H9 (cell line): ENCODE measurements around the gene SERPINE2. TPM values are rescaled to one million over a fixed set of nuclear protein-coding genes. Genes with fewer than 3 reads are reported as not detected.

Experiments used
- DNase-seq: peaks from one replicate; pipeline ENCODE4 v3.0.0-alpha.2; 2017
- H2AFZ ChIP-seq: one replicate; pipeline ENCODE4 v1.6.1; 2013; ENCODE audit warnings: mild to moderate bottlenecking, low read length, control low read depth, moderate library complexity
- H2AK5ac ChIP-seq: 2 replicates; pipeline ENCODE4 v1.6.1; 2013; ENCODE audit warnings: low read length, control low read depth, mixed read lengths; ENCODE audit not compliant: insufficient read length
- H2BK120ac ChIP-seq: one replicate; pipeline ENCODE4 v1.6.1; 2013; ENCODE audit warnings: low read depth, mild to moderate bottlenecking, low read length, control low read depth, inconsistent platforms; ENCODE audit not compliant: poor library complexity, severe bottlenecking
- H2BK12ac ChIP-seq: 2 replicates; pipeline ENCODE4 v1.6.1; 2013; ENCODE audit warnings: low read length, control low read depth, mixed read lengths, low read depth; ENCODE audit not compliant: insufficient read length
- H2BK15ac ChIP-seq: 2 replicates; pipeline ENCODE4 v1.6.1; 2013; ENCODE audit warnings: low read depth, low read length, control low read depth
- H2BK20ac ChIP-seq: one replicate; pipeline ENCODE4 v1.6.1; 2013; ENCODE audit warnings: low read depth, mild to moderate bottlenecking, low read length, control low read depth, inconsistent platforms; ENCODE audit not compliant: poor library complexity, severe bottlenecking
- H2BK5ac ChIP-seq: 2 replicates; pipeline ENCODE4 v1.6.1; 2013; ENCODE audit warnings: low read length, control low read depth, mixed read lengths; ENCODE audit not compliant: insufficient read length
- H3K14ac ChIP-seq: 2 replicates; pipeline ENCODE4 v1.6.1; 2013; ENCODE audit warnings: low read length, control low read depth; ENCODE audit not compliant: insufficient read depth
- H3K18ac ChIP-seq: 2 replicates; pipeline ENCODE4 v1.6.1; 2013; ENCODE audit warnings: low read depth, mild to moderate bottlenecking, mixed read lengths, low read length, control low read depth; ENCODE audit not compliant: insufficient read length
- H3K23ac ChIP-seq: 2 replicates; pipeline ENCODE4 v1.6.1; 2013; ENCODE audit warnings: low read length, control low read depth, mixed read lengths, low read depth; ENCODE audit not compliant: insufficient read length
- H3K23me2 ChIP-seq: 2 replicates; pipeline ENCODE4 v1.6.1; 2013; ENCODE audit warnings: low read depth, mild to moderate bottlenecking, mixed read lengths, low read length, control low read depth; ENCODE audit not compliant: insufficient read length, poor library complexity, severe bottlenecking
- H3K27ac ChIP-seq: 2 replicates; pipeline ENCODE4 v1.5.1; 2013; ENCODE audit warnings: low read length, control low read depth, mixed read lengths, low read depth; ENCODE audit not compliant: insufficient read length
- H3K27me3 ChIP-seq: 2 replicates; pipeline ENCODE4 v1.6.1; 2013; ENCODE audit warnings: low read length, control low read depth, inconsistent platforms; ENCODE audit not compliant: insufficient read depth
- H3K4ac ChIP-seq: 2 replicates; pipeline ENCODE4 v1.6.1; 2013; ENCODE audit warnings: low read depth, mild to moderate bottlenecking, control low read depth, inconsistent platforms, low read length, moderate library complexity
- H3K4me1 ChIP-seq: 2 replicates; pipeline ENCODE4 v1.6.1; 2013; ENCODE audit warnings: low read length, control low read depth, inconsistent platforms; ENCODE audit not compliant: insufficient read depth
- H3K4me2 ChIP-seq: 2 replicates; pipeline ENCODE4 v1.6.1; 2013; ENCODE audit warnings: low read length, control low read depth, mixed read lengths; ENCODE audit not compliant: insufficient read length, insufficient read depth
- H3K56ac ChIP-seq: 2 replicates; pipeline ENCODE4 v1.6.1; 2013; ENCODE audit warnings: low read depth, mild to moderate bottlenecking, mixed read lengths, low read length, control low read depth; ENCODE audit not compliant: insufficient read length
- H3K79me1 ChIP-seq: 2 replicates; pipeline ENCODE4 v1.6.1; 2013; ENCODE audit warnings: low read depth, mild to moderate bottlenecking, moderate library complexity, low read length, control low read depth, inconsistent platforms; ENCODE audit not compliant: insufficient read depth, poor library complexity, severe bottlenecking
- H3K79me2 ChIP-seq: 2 replicates; pipeline ENCODE4 v1.6.1; 2013; ENCODE audit warnings: low read length, control low read depth, inconsistent platforms; ENCODE audit not compliant: insufficient read depth
- H3K9ac ChIP-seq: 2 replicates; pipeline ENCODE4 v1.6.1; 2013; ENCODE audit warnings: low read length, control low read depth, mixed read lengths; ENCODE audit not compliant: insufficient read length; ENCODE audit errors: extremely low read depth
- H3K9me3 ChIP-seq: one replicate; pipeline ENCODE4 v1.6.1; 2013; ENCODE audit warnings: low read depth, low read length, inconsistent platforms; ENCODE audit not compliant: control insufficient read depth
- H3T11ph ChIP-seq: one replicate; pipeline ENCODE4 v1.6.1; 2013; ENCODE audit warnings: mild to moderate bottlenecking, low read length, control low read depth, inconsistent platforms
- H4K20me1 ChIP-seq: one replicate; pipeline ENCODE4 v1.6.1; 2013; ENCODE audit not compliant: control insufficient read depth, insufficient read length, insufficient read depth
- H4K5ac ChIP-seq: 2 replicates; pipeline ENCODE4 v1.6.1; 2013; ENCODE audit warnings: low read depth, mild to moderate bottlenecking, mixed read lengths, low read length, control low read depth; ENCODE audit not compliant: insufficient read length
- H4K8ac ChIP-seq: replicated peaks from 2 replicates; pipeline ENCODE4 v1.6.1; 2013; ENCODE audit warnings: low read length, control low read depth, mixed read lengths, low read depth; ENCODE audit not compliant: insufficient read length
- H4K91ac ChIP-seq: 2 replicates; pipeline ENCODE4 v1.6.1; 2013; ENCODE audit warnings: low read depth, mild to moderate bottlenecking, moderate library complexity, mixed read lengths, low read length, control low read depth; ENCODE audit not compliant: insufficient read length
- H3K27ac Mint-ChIP-seq, 3 experiments: 2 replicates in 2 of 3; 3 replicates in 1 of 3; pipeline ENCODE4 v1.8.0; 2020 to 2021; ENCODE audit warnings: mixed read lengths in 3 of 3, mild to moderate bottlenecking in 1 of 3, moderate library complexity in 1 of 3
- H3K27me3 Mint-ChIP-seq: 2 replicates; pipeline ENCODE4 v1.8.0; 2021; ENCODE audit warnings: low read depth, mild to moderate bottlenecking, moderate library complexity, mixed read lengths
- H3K36me3 Mint-ChIP-seq, 3 experiments: 2 replicates in 2 of 3; 3 replicates in 1 of 3; pipeline ENCODE4 v1.8.0; 2020 to 2021; ENCODE audit warnings: low read depth in 3 of 3, mixed read lengths in 3 of 3; ENCODE audit not compliant: insufficient read depth in 1 of 3
- H3K4me1 Mint-ChIP-seq, 2 experiments: 2 replicates each; pipeline ENCODE4 v1.8.0; 2020; ENCODE audit warnings: mixed read lengths in 2 of 2
- H3K4me3 Mint-ChIP-seq, 2 experiments: 2 replicates in 1 of 2; 3 replicates in 1 of 2; pipeline ENCODE4 v1.8.0; 2020 to 2021; ENCODE audit warnings: mild to moderate bottlenecking in 2 of 2, mixed read lengths in 2 of 2, moderate library complexity in 1 of 2
- H3K9me3 Mint-ChIP-seq, 2 experiments: 2 replicates in 1 of 2; 3 replicates in 1 of 2; pipeline ENCODE4 v1.8.0; 2020; ENCODE audit warnings: mild to moderate bottlenecking in 2 of 2, mixed read lengths in 2 of 2, moderate library complexity in 1 of 2
- WGBS: extraction: QIAGEN DNeasy Blood & Tissue Kit; methylation state at CpG from one replicate; pipeline ENCODE4 v1.1.7; 2013; ENCODE audit warnings: missing lambda C conversion rate, low lambda C conversion rate, mixed read lengths; ENCODE audit not compliant: insufficient read length; ENCODE audit errors: extremely low coverage; 5-methylcytosine and 5-hydroxymethylcytosine counted together
- total RNA-seq: library from RNA; stranded (reverse); gene quantifications from 2 replicates; pipeline ENCODE4 v1.2.1, GENCODE V29; 2021
- TF ChIP-seq, protein P1 (sequence below): fragments of 200-600 bp; sonication (generic); conservative IDR thresholded peaks from 3 replicates; pipeline ENCODE4 v1.8.0; 2021; ENCODE audit warnings: antibody characterized with exemption, mild to moderate bottlenecking

The SERPINE2 gene
- total RNA-seq, 1 experiment from 2014 or later = 40.0 TPM

DNA sequence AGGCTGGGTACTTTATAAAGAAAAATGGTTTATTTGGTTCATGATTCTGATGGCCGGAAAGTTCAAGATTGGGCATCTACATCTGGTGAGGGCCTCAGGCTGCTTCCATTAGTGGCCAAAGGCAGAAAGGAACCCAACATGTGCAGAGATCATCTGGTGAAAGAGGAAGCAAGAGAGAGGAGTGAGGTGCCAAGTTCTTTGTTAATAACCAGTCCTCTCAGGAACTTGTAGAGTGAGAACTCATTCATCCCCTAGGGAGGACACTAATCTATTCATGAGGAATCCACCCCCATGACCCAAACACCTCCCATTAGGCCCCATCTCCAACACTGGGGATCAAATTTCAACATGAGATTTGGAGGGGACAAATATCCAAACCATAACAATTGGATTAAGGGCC is 17.8 kb upstream of the SERPINE2 start:
- no peak overlapping the region for H2BK15ac ChIP-seq
- no peak overlapping the region for H2BK5ac ChIP-seq
- H3K79me2 ChIP-seq = no peaks in the 10 kb centered on the region
- TF ChIP-seq, protein P1, sequence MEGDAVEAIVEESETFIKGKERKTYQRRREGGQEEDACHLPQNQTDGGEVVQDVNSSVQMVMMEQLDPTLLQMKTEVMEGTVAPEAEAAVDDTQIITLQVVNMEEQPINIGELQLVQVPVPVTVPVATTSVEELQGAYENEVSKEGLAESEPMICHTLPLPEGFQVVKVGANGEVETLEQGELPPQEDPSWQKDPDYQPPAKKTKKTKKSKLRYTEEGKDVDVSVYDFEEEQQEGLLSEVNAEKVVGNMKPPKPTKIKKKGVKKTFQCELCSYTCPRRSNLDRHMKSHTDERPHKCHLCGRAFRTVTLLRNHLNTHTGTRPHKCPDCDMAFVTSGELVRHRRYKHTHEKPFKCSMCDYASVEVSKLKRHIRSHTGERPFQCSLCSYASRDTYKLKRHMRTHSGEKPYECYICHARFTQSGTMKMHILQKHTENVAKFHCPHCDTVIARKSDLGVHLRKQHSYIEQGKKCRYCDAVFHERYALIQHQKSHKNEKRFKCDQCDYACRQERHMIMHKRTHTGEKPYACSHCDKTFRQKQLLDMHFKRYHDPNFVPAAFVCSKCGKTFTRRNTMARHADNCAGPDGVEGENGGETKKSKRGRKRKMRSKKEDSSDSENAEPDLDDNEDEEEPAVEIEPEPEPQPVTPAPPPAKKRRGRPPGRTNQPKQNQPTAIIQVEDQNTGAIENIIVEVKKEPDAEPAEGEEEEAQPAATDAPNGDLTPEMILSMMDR = no peak
- Mint-ChIP-seq H3K9me3 (peaks cover 0 to 3% of the 10 kb centered on the region in 2 experiments; a peak in 4 of 5 replicates), H3K4me3 (no peak overlapping the region), H3K27ac (no peak overlapping the region), H3K27me3 (no peaks in the 10 kb centered on the region), H3K4me1 (peaks cover 3 to 4% of the 10 kb centered on the region in 2 experiments; a peak in 2 of 4 replicates), H3K36me3 (no peaks in the 10 kb centered on the region)
- H3K9me3 ChIP-seq = no peaks in the 10 kb centered on the region
- no peak overlapping the region for H2AK5ac ChIP-seq
- H3K14ac ChIP-seq = no peak overlapping the region
- no peak overlapping the region for H4K8ac ChIP-seq
- no peaks in the 10 kb centered on the region for H3K4me1 ChIP-seq
- no peaks in the 10 kb centered on the region for H3K27me3 ChIP-seq
- H3K4me2 ChIP-seq = no peak overlapping the region
- H3K23ac ChIP-seq = no peak overlapping the region
- H4K5ac ChIP-seq = no peak overlapping the region
- no peak overlapping the region for H3K56ac ChIP-seq
- no peaks in the 10 kb centered on the region for H3K79me1 ChIP-seq
- DNase-seq = no peak
- no peaks in the 10 kb centered on the region for H4K20me1 ChIP-seq
- no peak overlapping the region for H3K18ac ChIP-seq
- no peak overlapping the region for H2BK20ac ChIP-seq
- H4K91ac ChIP-seq = no peak overlapping the region
- H3K27ac ChIP-seq = no peak overlapping the region
- H2AFZ ChIP-seq = no peak overlapping the region
- no peak overlapping the region for H3K4ac ChIP-seq
- no CpG with 5 or more reads among the region's 1 CpG for WGBS
- H2BK120ac ChIP-seq = no peak overlapping the region
- H3K23me2 ChIP-seq = no peaks in the 10 kb centered on the region
- no peak overlapping the region for H3K9ac ChIP-seq
- H2BK12ac ChIP-seq = no peak overlapping the region
- H3T11ph ChIP-seq = no peak overlapping the region
